K562 (cell line): ENCODE results near the gene ZNF266. TPM values are rescaled to one million over a fixed set of nuclear protein-coding genes. Genes with fewer than 3 reads are reported as not detected.
A peak's percentile ranks its signal among the peaks of the same experiment; 100 is the strongest.

Source experiments
- CBFA2T3 ChIP-seq: fragments of 450-650 bp; IDR thresholded peaks from 2 replicates; pipeline ENCODE4 v1.6.1; 2017
- ILF3 ChIP-seq: fragments of 450-650 bp; IDR thresholded peaks from 2 replicates; pipeline ENCODE4 v1.6.1; 2018; ENCODE audit warnings: antibody characterized with exemption, mild to moderate bottlenecking, moderate library complexity, borderline replicate concordance
- KAT7 ChIP-seq: sonication (generic); formaldehyde crosslinking; IDR thresholded peaks from 2 replicates; pipeline ENCODE4 v1.8.0; 2022; ENCODE audit warnings: missing genetic modification reagents, mild to moderate bottlenecking, borderline replicate concordance
- MAFF ChIP-seq: IDR thresholded peaks from 2 replicates; pipeline ENCODE4 v1.6.1; 2012; ENCODE audit warnings: low read length, improper control_type of control experiment
- MEF2D ChIP-seq: conservative IDR thresholded peaks from 2 replicates; pipeline ENCODE4 v1.6.1; 2016; ENCODE audit warnings: low read depth, missing genetic modification characterization, missing compliant biosample characterization
- NEUROD1 ChIP-seq: fragments of 150-350 bp; IDR thresholded peaks from 2 replicates; pipeline ENCODE4 v1.6.1; 2014; ENCODE audit warnings: borderline replicate concordance, low read length, low read depth; ENCODE audit not compliant: partially characterized antibody
- NFE2 ChIP-seq: IDR thresholded peaks from 2 replicates; pipeline ENCODE4 v1.6.1; 2014; ENCODE audit warnings: antibody characterized with exemption, low read depth
- RAD51 ChIP-seq: fragments of 450-650 bp; IDR thresholded peaks from 2 replicates; pipeline ENCODE4 v1.7.1; 2016; ENCODE audit warnings: low read depth, mild to moderate bottlenecking, borderline replicate concordance
- RBFOX2 ChIP-seq: fragments of 200-400 bp; formaldehyde crosslinking; IDR thresholded peaks from 2 replicates; pipeline ENCODE4 v1.6.1; 2017; ENCODE audit warnings: low read depth, mild to moderate bottlenecking, low read length, moderate library complexity
- SP1 ChIP-seq: sonication (generic); formaldehyde crosslinking; IDR thresholded peaks from 2 replicates; pipeline ENCODE4 v1.8.1; 2022; ENCODE audit warnings: mild to moderate bottlenecking, missing genetic modification reagents
- SRSF7 ChIP-seq: fragments of 200-400 bp; formaldehyde crosslinking; optimal IDR thresholded peaks from 2 replicates; pipeline ENCODE3; 2017; ENCODE audit warnings: mild to moderate bottlenecking, low read depth, low read length
- TBL1XR1 ChIP-seq, 2 experiments: IDR thresholded peaks; 2 replicates each; pipeline ENCODE4 v1.6.1; 2012; ENCODE audit warnings: improper control_type of control experiment in 2 of 2, low read length in 2 of 2, mild to moderate bottlenecking in 1 of 2
- XRCC5 ChIP-seq: fragments of 200-400 bp; formaldehyde crosslinking; IDR thresholded peaks from 2 replicates; pipeline ENCODE4 v1.6.1; 2017; ENCODE audit warnings: low read depth, mild to moderate bottlenecking, low read length
- ZKSCAN8 ChIP-seq: fragments of 200-800 bp; sonication (Bioruptor generic); IDR thresholded peaks from 2 replicates; pipeline ENCODE4 v1.6.1; 2016; ENCODE audit warnings: missing genetic modification characterization, missing compliant biosample characterization
- ZNF174 ChIP-seq: fragments of 250-450 bp; sonication (Bioruptor Pico); IDR thresholded peaks from 2 replicates; pipeline ENCODE4 v1.4.0; 2020; ENCODE audit warnings: mild to moderate bottlenecking
- ZNF175 ChIP-seq: fragments of 200-800 bp; sonication (Bioruptor generic); IDR thresholded peaks from 2 replicates; pipeline ENCODE4 v1.6.1; 2016; ENCODE audit warnings: low read depth, mild to moderate bottlenecking, missing genetic modification characterization, missing compliant biosample characterization
- polyA plus RNA-seq, 8 experiments: library from polyadenylated mRNA; depleted of rRNA in 4 of 8; stranded (reverse) in 5 of 8; unstranded in 3 of 8; fragments of >200 nt; fragmentation: Nextera tagmentation in 2 of 8; fragmentation: Illumina TruSeq in 1 of 8; extraction: Ambion mirVana in 2 of 8; extraction: Trizol in 1 of 8; gene quantifications; 2 replicates each; pipeline versions ENCODE4 v1.2.1 to v1.2.3, GENCODE V29; 2011 to 2014; ENCODE audit warnings: inconsistent platforms in 1 of 8, missing spikeins in 1 of 8
- total RNA-seq, 7 experiments: library from RNA; depleted of rRNA in 6 of 7; stranded (reverse); fragments of >200 nt in 6 of 7; fragmentation: Illumina TruSeq in 2 of 7; extraction: Trizol in 2 of 7; gene quantifications; 2 replicates each; pipeline versions ENCODE4 v1.2.1 to v1.2.3, GENCODE V29; 2011 to 2021; ENCODE audit warnings: low replicate concordance in 1 of 7
- TF ChIP-seq, protein P1 (sequence below): fragments of 450-650 bp; formaldehyde crosslinking; IDR thresholded peaks from 2 replicates; pipeline ENCODE4 v1.4.0; 2022; ENCODE audit warnings: mild to moderate bottlenecking, moderate library complexity
- TF ChIP-seq, protein P2 (sequence below): sonication (generic); formaldehyde crosslinking; IDR thresholded peaks from 2 replicates; pipeline ENCODE4 v1.9.0; 2022; ENCODE audit warnings: mild to moderate bottlenecking, missing genetic modification reagents

The ZNF266 gene
- total and polyA plus RNA-seq, 9 of the 15 experiments (the other 6 are each of a cell fraction or from before 2014, with no cell fraction given) = 5.9 to 40.9 (median 20.3) TPM

DNA sequence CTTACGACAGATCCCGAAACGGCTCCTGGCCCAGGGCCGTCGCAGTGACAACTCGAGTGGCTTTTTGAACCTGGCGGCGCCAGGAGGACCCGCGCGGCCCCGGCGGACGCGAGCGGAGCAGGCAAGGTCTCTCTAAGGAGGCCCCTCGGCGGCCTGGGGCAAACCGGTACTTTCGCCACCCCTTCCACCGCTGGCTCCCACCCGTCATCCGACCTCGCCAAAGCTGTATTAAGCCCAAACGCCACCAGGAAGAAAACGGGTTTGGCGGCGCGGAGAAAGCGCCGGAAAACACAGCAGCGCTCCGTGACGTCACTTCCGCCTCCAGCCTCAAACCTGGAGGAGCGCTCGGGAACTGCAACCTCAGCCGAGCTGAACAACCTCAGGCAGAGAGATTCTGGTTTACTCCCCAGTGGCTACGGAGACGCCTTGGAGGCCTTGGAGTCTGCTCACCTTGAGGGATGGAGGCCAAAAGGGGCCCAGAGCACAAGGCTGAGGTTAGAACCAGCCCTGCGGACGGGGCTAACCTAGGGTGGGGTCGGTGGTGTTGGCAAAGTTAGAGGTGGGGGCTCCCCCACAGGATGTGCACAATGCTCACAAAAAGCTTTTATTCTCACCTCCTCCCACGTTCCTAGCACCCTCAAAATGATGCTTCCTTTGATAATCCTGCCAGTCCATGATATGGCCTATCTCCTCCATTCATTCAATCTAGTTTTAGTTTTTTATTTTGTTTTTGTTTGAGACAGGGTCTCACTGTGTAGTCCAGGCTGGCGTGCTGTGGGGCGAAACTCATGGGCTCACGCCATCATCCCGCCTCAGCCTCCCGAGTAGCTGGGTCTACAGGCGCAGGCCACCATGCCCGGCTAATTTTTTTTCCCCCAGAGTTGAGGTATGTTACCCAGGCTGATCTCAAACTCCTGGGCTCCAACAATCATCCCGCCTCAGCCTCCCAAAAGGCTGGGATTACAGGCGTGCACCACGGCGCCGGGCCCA lies at the start of gene ZNF266 (continued):
- TF ChIP-seq ILF3 = no peak
- no peak for TF ChIP-seq CBFA2T3
- TF ChIP-seq, protein P1, sequence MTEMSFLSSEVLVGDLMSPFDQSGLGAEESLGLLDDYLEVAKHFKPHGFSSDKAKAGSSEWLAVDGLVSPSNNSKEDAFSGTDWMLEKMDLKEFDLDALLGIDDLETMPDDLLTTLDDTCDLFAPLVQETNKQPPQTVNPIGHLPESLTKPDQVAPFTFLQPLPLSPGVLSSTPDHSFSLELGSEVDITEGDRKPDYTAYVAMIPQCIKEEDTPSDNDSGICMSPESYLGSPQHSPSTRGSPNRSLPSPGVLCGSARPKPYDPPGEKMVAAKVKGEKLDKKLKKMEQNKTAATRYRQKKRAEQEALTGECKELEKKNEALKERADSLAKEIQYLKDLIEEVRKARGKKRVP (CRISPR knock-in tag) = no peak
- TF ChIP-seq, protein P2, sequence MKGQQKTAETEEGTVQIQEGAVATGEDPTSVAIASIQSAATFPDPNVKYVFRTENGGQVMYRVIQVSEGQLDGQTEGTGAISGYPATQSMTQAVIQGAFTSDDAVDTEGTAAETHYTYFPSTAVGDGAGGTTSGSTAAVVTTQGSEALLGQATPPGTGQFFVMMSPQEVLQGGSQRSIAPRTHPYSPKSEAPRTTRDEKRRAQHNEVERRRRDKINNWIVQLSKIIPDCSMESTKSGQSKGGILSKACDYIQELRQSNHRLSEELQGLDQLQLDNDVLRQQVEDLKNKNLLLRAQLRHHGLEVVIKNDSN = peak; percentile 20; the same call in 1 of the 2 replicates
- peak; percentile 45 for TF ChIP-seq NEUROD1
- no peak; the same call in 1 of the 2 replicates for TF ChIP-seq NFE2
- no peak for TF ChIP-seq ZNF175 (CRISPR knock-in tag)
- no peak for TF ChIP-seq SP1 (CRISPR knock-in tag)
- no peak for TF ChIP-seq MEF2D (tag)
- TF ChIP-seq MAFF = no peak
- no peak for TF ChIP-seq RAD51
- TF ChIP-seq TBL1XR1 (IDR thresholded peaks at IDR 0.05; ENCODE audit: low read length in 2 of 2) = peak in 1 of 2 experiments; percentile 79; a peak in 3 of 4 replicates
- no peak for TF ChIP-seq ZNF174
- no peak for TF ChIP-seq XRCC5
- no peak for TF ChIP-seq ZKSCAN8 (CRISPR knock-in tag)
- TF ChIP-seq KAT7 (CRISPR knock-in tag) = 0 out of 2 replicates have a peak, but pooled peaks have one; percentile 31
- peak; percentile 95 for TF ChIP-seq RBFOX2
- no peak for TF ChIP-seq SRSF7
